Spleen (tissue), 11 donors: Measurements from ENCODE around the gene IGF1. TPM values are rescaled to one million over a fixed set of nuclear protein-coding genes. Genes with fewer than 3 reads are reported as not detected.
A peak's percentile ranks its signal among the peaks of the same experiment; 100 is the strongest.
"Not testable (repeated sequence)": the region's sequence is repeated elsewhere in the genome, so short reads cannot be mapped to it uniquely, and the experiment has no call there.

Experiments used
- DNase-seq: peaks from one replicate; pipeline ENCODE4 v3.0.0-alpha.2; 2020
- H3K27ac ChIP-seq, 8 donors: fragments of 200-600 bp; sonication (generic) in 7 of 8; 1 replicate in 4 of 8; 2 replicates in 4 of 8; pipeline versions ENCODE4 v1.5.0 to v1.8.0; 2016 to 2021; ENCODE audit warnings: inconsistent platforms in 4 of 8, mild to moderate bottlenecking in 4 of 8, moderate library complexity in 1 of 8
- H3K27me3 ChIP-seq, 7 donors: fragments of 200-600 bp; sonication (generic) in 6 of 7; replicated peaks in 1 of 7; 1 replicate in 4 of 7; 2 replicates in 3 of 7; pipeline versions ENCODE4 v1.5.0 to v1.8.0; 2016 to 2021; ENCODE audit warnings: inconsistent platforms in 3 of 7, mild to moderate bottlenecking in 1 of 7
- H3K36me3 ChIP-seq, 6 donors: fragments of 200-600 bp; sonication (generic) in 5 of 6; 1 replicate in 4 of 6; 2 replicates in 2 of 6; pipeline versions ENCODE4 v1.5.0 to v1.8.0; 2016 to 2021; ENCODE audit warnings: inconsistent platforms in 2 of 6
- H3K4me1 ChIP-seq, 6 donors: fragments of 200-600 bp; sonication (generic) in 5 of 6; 1 replicate in 3 of 6; 2 replicates in 3 of 6; pipeline versions ENCODE4 v1.5.0 to v1.8.0; 2016 to 2021; ENCODE audit warnings: inconsistent platforms in 3 of 6
- H3K4me3 ChIP-seq, 8 donors: fragments of 200-600 bp; sonication (generic) in 7 of 8; 1 replicate in 4 of 8; 2 replicates in 4 of 8; pipeline versions ENCODE4 v1.5.0 to v1.8.0; 2016 to 2021; ENCODE audit warnings: inconsistent platforms in 4 of 8, mild to moderate bottlenecking in 4 of 8, moderate library complexity in 2 of 8
- H3K9me3 ChIP-seq, 8 donors: fragments of 200-600 bp; sonication (generic) in 7 of 8; 1 replicate in 4 of 8; 2 replicates in 4 of 8; pipeline versions ENCODE4 v1.5.0 to v1.8.0; 2016 to 2021; ENCODE audit warnings: inconsistent platforms in 4 of 8
- CTCF ChIP-seq, 11 experiments: fragments of 200-600 bp in 7 of 11; fragments of 450-650 bp in 4 of 11; sonication (generic) in 4 of 11; IDR thresholded peaks in 8 of 11; conservative IDR thresholded peaks in 3 of 11; 1 replicate in 7 of 11; 2 replicates in 4 of 11; pipeline versions ENCODE4 v1.4.0 to v1.8.0; 2016 to 2021; ENCODE audit warnings: antibody characterized with exemption in 11 of 11, inconsistent platforms in 4 of 11, mild to moderate bottlenecking in 1 of 11
- POLR2A ChIP-seq, 3 donors: fragments of 450-650 bp; IDR thresholded peaks; one replicate each; pipeline ENCODE4 v1.5.1; 2017; ENCODE audit warnings: antibody characterized with exemption in 3 of 3, mild to moderate bottlenecking in 1 of 3
- POLR2AphosphoS5 ChIP-seq, 3 donors: sonication (generic); formaldehyde crosslinking; IDR thresholded peaks; one replicate each; pipeline ENCODE4 v1.5.1; 2017; ENCODE audit warnings: antibody characterized with exemption in 3 of 3
- WGBS, 5 donors: extraction: QIAGEN DNeasy Blood & Tissue Kit in 3 of 5; methylation state at CpG; one replicate each; pipeline versions ENCODE4 v1.1.5 to v1.1.7; 2013 to 2018; 5-methylcytosine and 5-hydroxymethylcytosine counted together
- intact Hi-C: fragments of 100-400 bp; cut with DNase I; formaldehyde crosslinking; loops from one replicate; pipeline ENCODE4 v1.15.0; 2023; ENCODE audit warnings: low total_unique reads
- polyA plus RNA-seq, 3 donors: library from polyadenylated mRNA; stranded (reverse); fragments of 200-250 nt; gene quantifications; one replicate each; pipeline ENCODE4 v1.2.1, GENCODE V29; 2013
- total RNA-seq, 7 donors: library from RNA; depleted of rRNA in 3 of 7; stranded (reverse); fragments of >200 nt in 3 of 7; fragmentation: NEBNext Ultra II Directional in 4 of 7; extraction: Animal tissue kit (Norgen Biotek cat#: 25700) in 4 of 7; gene quantifications; one replicate each; pipeline versions ENCODE4 v1.1.0 to v1.2.1, GENCODE V29; 2016 to 2021
- donor health status: healthy with polysubstance abuse.
- donor health status: DM: no; HTN: no; CAD: no; lungs with moderate emphysema.
- donor health status: DM: no; HTN: no; CAD: no.
- donor health status: Bipolar disorder and iron deficiency.
- donor health status: healthy.
- donor health status: DM: no; HTN: no; CAD: no.
- donor health status: DM: yes; HTN: yes; CAD: no.

The IGF1 gene
- total and polyA plus RNA-seq, 10 donors = 1.5 to 19.7 (median 11.3) TPM

GRCh38 chr12:102459314-102459713 lies 21.0 kb downstream of the IGF1 start:
- DNase-seq = no peak
- Histone ChIP-seq H3K9me3 (no peaks in the 10 kb centered on the region), H3K4me3 (no peak overlapping the region), H3K36me3 (no peaks in the 10 kb centered on the region), H3K27me3 (no peaks in the 10 kb centered on the region), H3K27ac (no peak overlapping the region), H3K4me1 (no peaks in the 10 kb centered on the region)
- 82 to 94% (median 87%) methylated on average over 5 of the region's 5 CpGs for WGBS, 5 donors
- intact Hi-C loops = no loop called here
- TF ChIP-seq POLR2AphosphoS5 (IDR thresholded peaks at IDR 0.05) = no peak
- TF ChIP-seq POLR2A (IDR thresholded peaks at IDR 0.05) = no peak
- TF ChIP-seq CTCF (IDR thresholded peaks at IDR 0.05 in 8 of 11, conservative IDR thresholded peaks at IDR 0.05 in 3 of 11) = no peak

GRCh38 chr12:102454808-102455760 lies 25.3 kb downstream of the IGF1 start:
- H3K4me3 ChIP-seq = no peak overlapping the region
- no peaks in the 10 kb centered on the region for H3K36me3 ChIP-seq
- no peak for DNase-seq
- peak overlapping the region in 4 of 8 donors; percentile 7 to 28 (median 23) for H3K27ac ChIP-seq
- no peaks in the 10 kb centered on the region for H3K27me3 ChIP-seq
- no peak for TF ChIP-seq CTCF (IDR thresholded peaks at IDR 0.05 in 8 of 11, conservative IDR thresholded peaks at IDR 0.05 in 3 of 11)
- TF ChIP-seq POLR2AphosphoS5 (IDR thresholded peaks at IDR 0.05) = peak in 1 of 3 donors; percentile 22
- H3K4me1 ChIP-seq = no peaks in the 10 kb centered on the region
- H3K9me3 ChIP-seq = no peaks in the 10 kb centered on the region
- WGBS, 5 donors = 75 to 86% (median 77%) methylated on average over 4 of the region's 4 CpGs
- intact Hi-C loops = no loop called here

GRCh38 chr12:102454330-102454729 lies 26.0 kb downstream of the IGF1 start:
- H3K27ac ChIP-seq = peak overlapping the region in 3 of 8 donors; percentile 21 to 28 (median 25)
- TF ChIP-seq POLR2AphosphoS5 (IDR thresholded peaks at IDR 0.05) = no peak
- no peak for TF ChIP-seq CTCF (IDR thresholded peaks at IDR 0.05 in 8 of 11, conservative IDR thresholded peaks at IDR 0.05 in 3 of 11)
- no peak for TF ChIP-seq POLR2A (IDR thresholded peaks at IDR 0.05)
- 76 to 93% (median 88%) methylated on average over 2 of the region's 2 CpGs for WGBS, 5 donors

DNA sequence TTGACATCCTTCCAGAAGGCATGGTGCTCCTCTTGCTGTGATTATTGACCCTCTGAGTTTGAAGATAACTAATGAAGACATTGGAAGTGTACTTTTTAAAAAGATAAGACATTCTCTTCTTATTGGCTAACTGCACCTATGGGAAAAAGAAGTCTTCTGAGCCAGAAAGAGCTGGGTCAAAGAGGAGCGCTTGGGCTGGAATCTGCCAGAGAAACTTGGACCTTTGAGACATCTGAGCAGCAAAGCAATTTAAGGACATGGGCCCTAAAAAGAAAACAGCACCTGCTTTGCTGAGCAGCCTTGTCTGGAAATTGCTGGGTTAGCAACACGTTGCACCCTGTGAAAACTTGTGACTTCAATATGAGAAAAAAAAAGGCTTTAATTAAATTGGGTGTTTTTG lies 27.8 kb downstream of the IGF1 start:
- no peak for TF ChIP-seq CTCF (IDR thresholded peaks at IDR 0.05 in 8 of 11, conservative IDR thresholded peaks at IDR 0.05 in 3 of 11)
- no peak for TF ChIP-seq POLR2AphosphoS5 (IDR thresholded peaks at IDR 0.05)
- TF ChIP-seq POLR2A (IDR thresholded peaks at IDR 0.05) = no peak
- no peaks in the 10 kb centered on the region for H3K27me3 ChIP-seq
- H3K27ac ChIP-seq = no peak overlapping the region
- no peaks in the 10 kb centered on the region for H3K36me3 ChIP-seq
- H3K4me3 ChIP-seq = no peak overlapping the region
- peaks cover 0 to 7% (median 0%) of the 10 kb centered on the region in 8 donors for H3K9me3 ChIP-seq
- H3K4me1 ChIP-seq = no peaks in the 10 kb centered on the region
- intact Hi-C loops = no loop called here
- 77 to 97% (median 86%) methylated on average over 2 of the region's 2 CpGs for WGBS, 5 donors
- no peak for DNase-seq

More at GRCh38 chr12:102454330-102454729, 26.0 kb downstream of the IGF1 start:
- DNase-seq = no peak
- Histone ChIP-seq H3K36me3 (no peaks in the 10 kb centered on the region), H3K27me3 (no peaks in the 10 kb centered on the region), H3K4me3 (no peak overlapping the region), H3K4me1 (no peaks in the 10 kb centered on the region), H3K9me3 (peaks cover 0 to 1% (median 0%) of the 10 kb centered on the region in 8 donors)
- intact Hi-C loops = no loop called here

GRCh38 chr12:102449018-102449417 lies 31.3 kb downstream of the IGF1 start:
- H3K27ac ChIP-seq, H3K36me3 ChIP-seq, H3K4me1 ChIP-seq, H3K4me3 ChIP-seq, H3K27me3 ChIP-seq, intact Hi-C loops, H3K9me3 ChIP-seq, DNase-seq: not testable (repeated sequence)
- WGBS, 5 donors = 88 to 94% (median 91%) methylated on average over 3 of the region's 3 CpGs

DNA sequence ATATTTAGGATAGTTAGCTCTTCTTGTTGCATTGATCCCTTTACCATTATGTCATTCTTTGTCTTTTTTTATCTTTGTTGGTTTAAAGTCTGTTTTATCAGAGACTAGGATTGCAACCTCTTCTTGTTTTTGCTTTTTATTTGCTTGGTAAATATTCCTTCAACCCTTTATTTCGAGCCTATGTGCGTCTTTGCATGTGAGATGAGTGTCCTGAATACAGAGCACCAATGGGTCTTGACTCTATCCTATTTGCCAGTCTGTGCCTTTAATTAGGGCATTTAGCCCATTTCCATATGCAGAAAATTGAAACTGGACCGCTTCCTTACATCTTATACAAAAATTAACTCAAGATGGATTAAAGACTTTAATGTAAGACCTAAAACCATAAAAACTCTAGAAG lies 32.9 kb downstream of the IGF1 start:
- H3K9me3 ChIP-seq, H3K27ac ChIP-seq, DNase-seq, H3K4me1 ChIP-seq, H3K4me3 ChIP-seq, H3K36me3 ChIP-seq, H3K27me3 ChIP-seq, intact Hi-C loops: not testable (repeated sequence)
- 89 to 94% (median 90%) methylated on average over 3 of the region's 3 CpGs for WGBS, 5 donors
